ENCODE measurements around the gene KRTAP10-10.
"Not testable (repeated sequence)": the region's sequence is repeated elsewhere in the genome, so short reads cannot be mapped to it uniquely, and the experiment has no call there.

KRTAP10-10 gene

DNA sequence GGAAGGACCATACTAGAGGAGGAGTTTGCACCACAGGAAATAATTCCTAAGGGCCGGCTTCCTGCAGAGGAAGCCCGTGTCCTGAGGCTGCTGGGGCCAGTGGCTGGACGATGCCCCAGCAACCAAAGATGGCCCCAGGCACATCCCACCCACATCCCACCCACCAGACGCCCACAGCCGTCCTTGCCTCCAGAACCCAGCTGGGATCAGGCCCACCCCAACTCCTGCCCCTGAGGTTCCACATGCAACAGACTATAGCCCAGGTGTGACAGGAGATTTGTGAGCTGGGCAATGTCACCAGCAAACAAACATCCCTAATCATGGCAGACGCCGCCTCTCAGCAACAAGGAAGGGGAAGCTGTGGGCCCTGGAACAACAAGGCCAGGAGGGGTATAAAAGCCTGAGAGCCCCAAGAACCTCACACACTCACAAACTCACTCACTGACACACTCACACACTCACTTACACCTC lies 10.4 kb upstream of the KRTAP10-10 start, which contains the start of gene KRTAP10-9:
Gene KRTAP10-9 (plus strand): TSS at position 421 of the 471 bp plus-strand sequence. CDS start 79 bp downstream, outside the sequence.
- DNase-seq (ENCODE audit: low read depth in 3 of 3): no peak

DNA sequence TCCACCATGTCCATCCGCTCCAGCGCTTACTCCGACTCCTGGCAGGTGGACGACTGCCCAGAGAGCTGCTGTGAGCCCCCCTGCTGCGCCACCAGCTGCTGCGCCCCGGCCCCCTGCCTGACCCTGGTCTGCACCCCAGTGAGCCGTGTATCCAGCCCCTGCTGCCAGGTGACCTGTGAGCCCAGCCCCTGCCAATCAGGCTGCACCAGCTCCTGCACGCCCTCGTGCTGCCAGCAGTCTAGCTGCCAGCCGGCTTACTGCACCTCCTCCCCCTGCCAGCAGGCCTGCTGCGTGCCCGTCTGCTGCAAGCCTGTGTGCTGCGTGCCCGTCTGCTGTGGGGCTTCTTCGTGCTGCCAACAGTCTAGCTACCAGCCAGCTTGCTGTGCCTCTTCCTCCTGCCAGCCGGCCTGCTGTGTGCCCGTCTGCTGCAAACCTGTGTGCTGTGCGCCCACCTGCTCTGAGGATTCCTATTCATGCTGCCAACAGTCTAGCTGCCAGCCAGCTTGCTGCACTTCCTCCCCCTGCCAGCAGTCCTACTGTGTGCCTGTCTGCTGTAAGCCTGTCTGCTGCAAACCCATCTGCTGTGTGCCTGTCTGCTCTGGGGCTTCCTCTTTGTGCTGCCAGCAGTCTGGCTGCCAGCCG lies 9.9 kb upstream of the KRTAP10-10 start:
- not testable (repeated sequence) for DNase-seq (ENCODE audit: low read depth in 3 of 3)

DNA sequence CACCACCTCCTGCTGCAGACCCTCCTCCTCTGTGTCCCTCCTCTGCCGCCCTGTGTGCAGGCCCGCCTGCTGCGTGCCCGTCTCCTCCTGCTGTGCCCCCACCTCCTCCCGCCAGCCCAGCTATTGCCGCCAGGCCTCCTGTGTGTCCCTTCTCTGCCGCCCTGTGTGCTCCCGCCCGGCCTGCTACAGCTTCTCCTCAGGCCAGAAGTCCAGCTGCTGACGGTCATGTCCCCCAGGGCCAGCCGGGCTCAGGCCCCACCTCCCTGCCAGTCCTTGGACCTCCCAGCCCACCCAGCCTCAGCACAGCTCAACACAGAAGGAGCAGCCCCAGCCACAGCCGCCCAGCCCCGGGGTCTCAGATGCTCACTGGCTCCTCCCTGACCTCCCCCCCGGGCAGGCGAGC lies 9.3 kb upstream of the KRTAP10-10 start:
- not testable (repeated sequence) for DNase-seq (ENCODE audit: low read depth in 3 of 3)

DNA sequence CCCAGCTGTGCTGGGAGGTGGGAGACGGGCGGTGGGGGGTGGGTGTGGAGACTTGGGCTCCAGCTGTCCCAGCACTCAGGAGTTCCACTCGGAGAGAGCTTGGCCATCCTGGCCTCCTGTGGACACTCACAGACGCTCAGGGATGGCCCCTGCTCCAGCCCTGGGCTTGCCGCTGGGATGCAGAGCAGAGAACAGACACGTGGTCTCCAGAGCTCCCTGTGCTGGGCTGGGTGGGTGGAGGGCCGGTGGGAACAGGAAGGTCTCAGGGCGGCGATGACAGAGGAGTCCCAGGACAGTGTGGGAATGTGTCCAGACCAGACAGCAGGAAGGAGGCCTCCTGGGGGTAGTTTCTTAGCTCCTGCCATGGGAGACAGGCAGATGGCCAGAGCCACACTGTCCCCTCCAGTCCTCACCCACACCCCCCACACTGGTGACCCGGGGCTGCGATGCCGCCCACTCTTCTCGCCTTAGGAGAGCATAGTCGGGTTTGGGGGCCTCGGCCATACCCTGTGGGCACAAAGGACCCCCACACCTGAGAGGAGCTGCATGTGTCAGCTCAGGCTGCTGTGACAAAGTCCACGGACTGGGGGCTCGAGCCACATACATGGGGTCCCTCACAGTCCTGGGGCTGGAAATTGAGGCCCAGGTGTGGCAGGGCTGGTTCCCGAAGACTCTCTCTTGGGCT lies 8.3 kb upstream of the KRTAP10-10 start:
- no peak for DNase-seq (ENCODE audit: low read depth in 3 of 3)

- no peak for DNase-seq (ENCODE audit: low read depth in 3 of 3)
These were observed 6.7 kb upstream of the KRTAP10-10 start for GRCh38 chr21:44630440-44630839.

GRCh38 chr21:44632067-44632466 lies 5.1 kb upstream of the KRTAP10-10 start:
- no peak for DNase-seq (ENCODE audit: low read depth in 3 of 3)

GRCh38 chr21:44636209-44637017 lies 743 bp upstream of the KRTAP10-10 start:
- DNase-seq (ENCODE audit: low read depth in 3 of 3): no peak

DNA sequence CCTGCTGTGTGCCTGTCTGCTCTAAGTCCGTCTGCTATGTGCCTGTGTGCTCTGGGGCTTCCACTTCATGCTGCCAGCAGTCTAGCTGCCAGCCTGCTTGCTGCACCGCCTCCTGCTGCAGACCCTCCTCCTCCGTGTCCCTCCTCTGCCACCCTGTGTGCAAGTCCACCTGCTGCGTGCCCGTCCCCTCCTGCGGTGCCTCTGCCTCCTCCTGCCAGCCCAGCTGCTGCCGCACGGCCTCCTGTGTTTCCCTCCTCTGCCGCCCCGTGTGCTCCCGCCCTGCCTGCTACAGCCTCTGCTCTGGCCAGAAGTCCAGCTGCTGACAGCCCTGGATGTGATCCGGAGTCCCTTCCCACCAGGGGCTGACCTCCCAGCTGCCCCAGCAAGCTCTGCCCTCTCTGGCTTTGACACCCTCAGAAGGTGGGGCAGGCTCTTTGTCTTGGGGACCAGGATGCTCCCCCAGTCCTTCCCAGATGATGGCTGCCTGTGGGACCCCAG lies 744 bp downstream of the KRTAP10-10 start:
- not testable (repeated sequence) for DNase-seq (ENCODE audit: low read depth in 3 of 3)

DNA sequence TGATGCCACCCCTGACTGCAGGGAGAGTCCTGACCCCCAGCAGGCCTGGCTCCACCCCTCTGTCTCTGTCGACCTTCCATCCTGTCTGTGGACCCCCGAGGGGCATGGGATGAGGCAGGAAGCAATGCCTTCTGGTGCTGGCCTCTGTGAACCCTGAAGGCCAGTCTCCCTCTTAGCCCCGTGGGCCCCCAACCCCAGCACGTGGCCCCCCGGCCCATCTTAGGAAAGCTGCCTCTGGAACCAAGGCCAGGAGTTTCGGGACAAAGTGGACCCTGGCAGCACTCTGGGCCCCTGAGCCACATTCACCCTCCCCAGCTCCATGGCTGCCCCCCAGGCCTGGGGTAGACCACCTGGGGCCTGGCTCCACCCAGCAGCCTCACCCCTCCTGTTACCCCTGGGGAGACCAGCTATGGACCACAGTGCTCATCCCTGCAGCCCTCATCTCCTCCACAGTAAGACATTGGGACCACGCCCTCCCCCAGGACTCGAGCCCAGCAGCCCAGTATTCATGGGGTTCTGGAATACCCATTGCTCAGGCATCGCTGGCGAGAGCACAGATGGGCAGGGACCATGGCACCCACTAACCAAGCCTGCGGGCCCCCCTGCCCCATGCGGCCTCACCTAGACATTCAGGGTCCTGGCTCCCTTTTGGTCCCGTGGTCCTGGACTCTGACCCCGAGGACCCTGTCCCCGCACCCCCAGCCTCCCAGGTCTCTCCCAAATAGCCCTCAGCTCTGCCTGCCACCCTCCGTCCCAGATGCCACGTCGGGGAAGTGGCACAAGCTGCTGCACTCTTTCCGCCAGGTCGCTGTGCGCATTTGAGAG lies 1.6 kb downstream of the KRTAP10-10 start:
- not testable (repeated sequence) for DNase-seq (ENCODE audit: low read depth in 3 of 3)

DNA sequence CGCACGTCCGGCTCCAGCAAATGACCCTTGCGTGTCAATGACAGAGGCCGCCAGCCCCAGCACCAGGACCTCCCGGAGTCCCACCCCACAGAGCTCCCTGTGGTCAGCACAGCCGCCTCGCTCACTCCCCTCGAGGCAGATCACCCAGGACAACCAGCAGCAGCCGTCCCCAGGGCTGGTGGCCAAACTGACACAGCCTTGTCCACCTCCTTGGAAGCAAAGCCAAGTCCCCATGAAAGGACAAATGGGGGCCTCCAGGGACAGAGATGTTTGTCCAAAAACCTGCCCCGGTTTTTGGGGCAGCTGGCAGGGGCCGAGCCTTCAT lies 2.1 kb downstream of the KRTAP10-10 start:
- DNase-seq (ENCODE audit: low read depth in 3 of 3): no peak

- no peak for DNase-seq (ENCODE audit: low read depth in 3 of 3)
These were observed 3.6 kb downstream of the KRTAP10-10 start for GRCh38 chr21:44640761-44641160.

GRCh38 chr21:44643741-44644310 lies 6.7 kb downstream of the KRTAP10-10 start:
- no peak for DNase-seq (ENCODE audit: low read depth in 3 of 3)

DNA sequence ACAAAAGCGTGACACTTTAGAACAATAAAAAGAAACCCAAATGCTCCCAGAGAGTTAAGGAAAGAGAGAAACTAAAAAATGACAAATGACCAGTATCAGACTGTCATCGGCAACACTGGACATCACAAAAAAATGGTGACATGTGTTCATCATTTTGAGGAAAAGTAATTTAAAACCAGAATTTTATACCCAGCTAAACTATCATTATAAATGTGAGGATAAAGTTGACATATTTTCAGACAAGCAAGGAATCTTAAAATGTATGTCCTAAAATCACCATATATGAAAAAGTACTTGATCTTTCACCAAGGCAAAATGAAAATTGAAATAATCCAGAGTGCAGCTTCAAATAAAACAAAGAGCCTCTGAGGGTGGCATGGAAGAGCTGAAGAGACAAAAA lies 7.7 kb downstream of the KRTAP10-10 start:
- DNase-seq (ENCODE audit: low read depth in 3 of 3): no peak

DNA sequence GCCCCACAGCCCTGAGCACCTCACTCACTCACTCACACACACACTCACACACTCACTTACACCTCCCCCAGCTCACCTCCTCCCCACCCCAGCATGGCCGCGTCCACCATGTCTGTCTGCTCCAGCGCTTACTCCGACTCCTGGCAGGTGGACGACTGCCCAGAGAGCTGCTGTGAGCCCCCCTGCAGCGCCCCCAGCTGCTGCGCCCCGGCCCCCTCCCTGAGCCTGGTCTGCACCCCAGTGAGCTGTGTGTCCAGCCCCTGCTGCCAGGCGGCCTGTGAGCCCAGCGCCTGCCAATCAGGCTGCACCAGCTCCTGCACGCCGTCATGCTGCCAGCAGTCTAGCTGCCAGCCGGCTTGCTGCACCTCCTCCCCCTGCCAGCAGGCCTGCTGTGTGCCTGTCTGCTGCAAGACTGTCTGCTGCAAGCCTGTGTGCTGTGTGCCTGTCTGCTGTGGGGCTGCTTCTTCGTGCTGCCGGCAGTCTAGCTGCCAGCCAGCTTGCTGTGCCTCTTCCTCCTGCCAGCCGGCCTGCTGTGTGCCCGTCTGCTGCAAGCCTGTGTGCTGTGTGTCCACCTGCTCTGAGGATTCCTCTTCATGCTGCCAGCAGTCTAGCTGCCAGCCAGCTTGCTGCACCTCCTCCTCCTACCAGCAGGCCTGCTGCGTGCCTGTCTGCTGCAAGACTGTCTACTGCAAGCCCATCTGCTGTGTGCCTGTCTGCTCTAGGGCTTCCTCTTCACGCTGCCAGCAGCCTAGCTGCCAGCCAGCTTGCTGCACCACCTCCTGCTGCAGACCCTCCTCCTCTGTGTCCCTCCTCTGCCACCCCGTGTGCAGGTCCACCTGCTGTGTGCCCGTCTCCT lies 9.4 kb downstream of the KRTAP10-10 start, which contains the start of gene KRTAP10-11:
Gene KRTAP10-11 (plus strand): TSS at position 49 of the 856 bp plus-strand sequence. CDS start 45 bp downstream, at position 94.
- not testable (repeated sequence) for DNase-seq (ENCODE audit: low read depth in 3 of 3)

DNA sequence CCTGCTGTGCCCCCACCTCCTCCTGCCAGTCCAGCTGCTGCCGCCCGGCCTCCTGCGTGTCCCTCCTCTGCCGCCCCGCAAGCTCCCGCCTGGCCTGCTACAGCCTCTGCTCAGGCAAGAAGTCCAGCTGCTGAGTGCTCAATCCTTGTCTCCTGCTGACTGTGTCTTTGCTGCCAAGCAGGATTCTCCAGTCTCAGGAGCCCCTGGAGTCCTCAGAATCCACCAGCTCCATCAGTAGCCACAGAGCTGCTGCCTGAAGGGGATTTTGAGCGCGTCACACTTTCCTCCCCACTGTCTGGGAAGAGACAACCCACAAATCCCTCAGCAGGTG lies 10.0 kb downstream of the KRTAP10-10 start:
- DNase-seq (ENCODE audit: low read depth in 3 of 3): no peak

- DNase-seq (ENCODE audit: low read depth in 3 of 3): no peak
These were observed 11.6 kb downstream of the KRTAP10-10 start for GRCh38 chr21:44648557-44649311.

DNA sequence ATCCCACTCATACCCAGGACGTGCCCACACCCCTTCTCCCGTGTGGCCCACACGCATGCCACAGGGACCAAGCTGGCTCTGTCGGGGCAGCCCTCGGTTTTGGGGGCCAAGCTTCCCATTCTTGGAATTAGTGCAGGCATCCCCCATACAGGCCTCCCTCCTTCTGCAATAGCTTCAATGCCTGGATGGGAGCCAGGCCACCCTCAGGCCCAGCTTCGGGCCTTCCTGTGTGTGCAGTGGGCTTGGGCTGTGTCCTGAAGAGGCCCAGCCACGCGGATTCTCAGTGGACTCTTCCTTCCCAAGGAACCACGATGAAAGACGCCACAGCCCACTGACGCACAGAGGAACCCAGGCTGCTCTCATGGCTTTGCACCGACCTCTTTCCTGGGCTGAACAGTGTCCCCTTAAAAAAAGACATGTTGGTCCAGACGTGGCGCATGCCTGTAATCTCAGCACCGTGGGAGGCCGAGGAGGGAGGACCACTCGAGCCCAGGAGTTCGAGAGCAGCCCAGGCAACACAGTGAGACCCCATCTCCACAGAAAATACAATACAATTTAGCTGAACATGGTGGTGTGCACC lies 12.5 kb downstream of the KRTAP10-10 start:
- DNase-seq (ENCODE audit: low read depth in 3 of 3): no peak

DNA sequence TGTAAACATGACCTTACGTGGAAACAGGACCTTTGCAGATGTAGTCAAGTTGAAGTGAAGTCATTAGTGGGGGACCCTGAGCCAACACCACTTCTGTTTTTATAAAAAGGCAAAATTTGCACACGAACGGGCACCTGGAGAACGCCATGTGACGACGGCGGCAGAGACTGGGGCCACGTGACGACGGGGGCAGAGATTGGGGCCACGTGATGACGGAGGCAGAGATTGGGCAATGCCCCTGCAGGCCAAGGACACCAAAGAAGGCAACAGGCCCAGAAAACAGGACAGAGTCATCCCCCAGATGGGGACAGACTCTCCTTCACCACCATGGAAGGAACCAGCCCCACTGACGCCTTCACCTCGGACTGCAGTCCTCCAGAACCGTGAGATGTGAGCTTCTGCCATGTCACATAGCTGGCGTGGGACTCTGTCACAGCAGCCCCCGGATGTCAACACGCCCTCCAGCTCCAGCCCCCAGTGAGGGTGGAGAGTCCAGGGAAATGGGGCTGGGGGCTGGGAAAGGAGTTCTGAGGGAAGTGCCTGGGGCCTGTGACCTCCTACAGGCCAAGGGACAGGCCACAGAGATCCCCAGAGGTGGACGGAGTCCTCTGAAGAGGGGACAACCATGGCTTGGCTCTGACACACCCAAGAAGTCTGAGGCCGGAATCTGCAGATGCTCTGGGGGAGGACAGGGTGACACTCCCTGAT lies 13.3 kb downstream of the KRTAP10-10 start:
- no peak for DNase-seq (ENCODE audit: low read depth in 3 of 3)
